Epithelial cell of proximal tubule (primary cell): Measurements from ENCODE around the gene PRKN. TPM values are rescaled to one million over a fixed set of nuclear protein-coding genes. Genes with fewer than 3 reads are reported as not detected.
"Not testable (repeated sequence)": the region's sequence is repeated elsewhere in the genome, so short reads cannot be mapped to it uniquely, and the experiment has no call there.

Experiments used
- DNase-seq: peaks from one replicate; pipeline ENCODE4 v3.0.0-alpha.2; 2011; ENCODE audit warnings: low read depth
- H3K4me3 ChIP-seq: 2 replicates; pipeline ENCODE4 v1.5.1; 2011; ENCODE audit warnings: low read depth, mild to moderate bottlenecking, low read length
- CTCF ChIP-seq: conservative IDR thresholded peaks from 2 replicates; pipeline ENCODE4 v1.5.1; 2012; ENCODE audit warnings: low read depth, mild to moderate bottlenecking, low read length
- total RNA-seq: library from RNA; depleted of rRNA; stranded (reverse); fragments of >200 nt; gene quantifications from 2 replicates; pipeline ENCODE4 v1.2.3, GENCODE V29; 2015

The PRKN gene
- total RNA-seq, 1 donor from 2014 or later: 0.58 TPM

GRCh38 chr6:162683135-162683534 lies 44.4 kb downstream of the PRKN start:
- H3K4me3 ChIP-seq: no peak overlapping the region
- DNase-seq: no peak
- TF ChIP-seq CTCF: no peak

DNA sequence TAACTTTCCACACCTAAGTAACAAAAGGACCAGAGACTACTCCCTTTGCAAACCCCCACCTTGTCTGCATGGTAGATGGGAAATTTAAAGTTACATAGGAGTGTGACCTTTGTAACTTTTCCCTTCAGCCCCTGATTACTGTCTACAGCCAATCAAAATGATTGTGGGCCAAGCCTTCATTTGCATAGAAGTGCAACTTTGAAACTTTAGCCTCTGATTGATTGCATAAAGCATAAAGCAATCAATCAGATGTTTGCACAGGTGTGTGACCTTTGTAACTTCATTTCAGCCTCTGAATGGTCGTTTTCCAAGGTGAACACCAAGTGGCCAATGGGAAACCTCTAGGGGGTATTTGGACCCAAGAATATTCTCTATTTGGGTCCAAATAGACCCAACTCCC lies 46.1 kb downstream of the PRKN start:
- no peak for TF ChIP-seq CTCF
- H3K4me3 ChIP-seq: no peak overlapping the region
- no peak for DNase-seq

- no peak for TF ChIP-seq CTCF
- no peak for DNase-seq
- H3K4me3 ChIP-seq: no peak overlapping the region
Measured at GRCh38 chr6:162680871-162681270, 46.7 kb downstream of the PRKN start.

GRCh38 chr6:162680367-162680766 lies 47.2 kb downstream of the PRKN start:
- DNase-seq: no peak
- no peak for TF ChIP-seq CTCF
- no peak overlapping the region for H3K4me3 ChIP-seq

- no peak for TF ChIP-seq CTCF
- no peak overlapping the region for H3K4me3 ChIP-seq
- DNase-seq: no peak
Measured at GRCh38 chr6:162679681-162680080, 47.9 kb downstream of the PRKN start.

- H3K4me3 ChIP-seq, DNase-seq: not testable (repeated sequence)
Measured at GRCh38 chr6:162678896-162679295, 48.7 kb downstream of the PRKN start.

GRCh38 chr6:162675503-162675902 lies 52.1 kb downstream of the PRKN start:
- DNase-seq: no peak
- TF ChIP-seq CTCF: no peak
- H3K4me3 ChIP-seq: no peak overlapping the region

DNA sequence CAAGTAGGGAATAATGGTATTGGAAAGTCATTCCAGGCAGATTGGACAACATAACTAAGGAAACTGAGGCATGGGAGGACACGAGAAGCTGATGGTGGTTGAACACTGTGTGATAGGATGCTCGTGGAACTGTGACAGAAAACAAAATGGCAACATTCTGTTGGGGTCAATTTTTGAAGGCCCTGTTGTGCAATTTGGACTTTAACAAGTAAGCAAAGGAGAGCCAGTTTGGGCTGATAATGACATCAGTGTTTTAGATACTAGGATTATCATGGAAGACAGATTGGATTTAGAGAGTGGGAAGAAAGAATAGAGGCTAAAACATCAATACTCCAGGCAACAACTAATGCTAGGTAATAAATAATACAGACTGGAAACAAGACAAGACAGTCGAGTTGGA lies 53.1 kb downstream of the PRKN start:
- no peak for TF ChIP-seq CTCF
- DNase-seq: no peak
- no peak overlapping the region for H3K4me3 ChIP-seq
